ENCODE data around the gene IL24.

DNA sequence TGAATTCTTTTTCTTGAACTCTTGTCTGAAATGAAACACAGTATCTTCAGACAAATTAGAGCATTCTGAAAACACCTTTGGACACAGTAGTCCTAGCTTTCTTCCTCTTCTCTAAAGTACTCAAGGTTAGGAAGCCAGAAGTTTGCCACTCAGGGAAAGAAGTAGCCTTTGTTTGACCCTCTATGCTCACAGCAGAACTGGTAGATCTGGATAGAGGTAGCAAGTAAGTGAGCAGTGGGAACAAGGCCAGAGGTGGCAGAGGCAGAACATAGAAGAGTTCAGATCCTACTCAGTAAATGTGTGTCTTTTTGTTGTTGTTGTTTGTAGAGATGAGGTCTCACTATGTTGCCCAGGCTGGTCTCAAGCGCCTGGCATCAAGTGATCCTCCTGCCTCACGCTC is 56.4 kb downstream of the IL24 start:
- no peak for TF ChIP-seq CTCF (IDR thresholded peaks at IDR 0.05 in 2 of 3, conservative IDR thresholded peaks at IDR 0.05 in 1 of 3; ENCODE audit: borderline replicate concordance in 1 of 3, insufficient read depth in 1 of 3, low read depth in 2 of 3, low read length in 2 of 3)
- TF ChIP-seq POLR2AphosphoS5 (IDR thresholded peaks at IDR 0.05; ENCODE audit: low read depth, low read length): no peak
- no peak for TF ChIP-seq RAD21 (IDR thresholded peaks at IDR 0.05; ENCODE audit: low read depth)
- TF ChIP-seq REST (IDR thresholded peaks at IDR 0.05; ENCODE audit: low read depth): no peak
- no peak for TF ChIP-seq POLR2A (IDR thresholded peaks at IDR 0.05; ENCODE audit: borderline replicate concordance, extremely low read depth, insufficient read depth, insufficient read length)
- no peak for TF ChIP-seq ZNF274 (IDR thresholded peaks at IDR 0.05; ENCODE audit: low read depth, low read length)
- TF ChIP-seq EGR1 (IDR thresholded peaks at IDR 0.05; ENCODE audit: low read depth): no peak
- no peak for TF ChIP-seq EZH2 (IDR thresholded peaks at IDR 0.05)
- no peak for TF ChIP-seq YY1 (IDR thresholded peaks at IDR 0.05; ENCODE audit: extremely low read depth, insufficient replicate concordance, low read depth, low read length)
- no peak for TF ChIP-seq FOSL1 (IDR thresholded peaks at IDR 0.05; ENCODE audit: low read depth)
- no peak for TF ChIP-seq SIN3A (IDR thresholded peaks at IDR 0.05; ENCODE audit: low read depth)
